ENCODE results near the gene LYZL4. TPM values are rescaled to one million over a fixed set of nuclear protein-coding genes. Genes with fewer than 3 reads are reported as not detected.

The LYZL4 gene
- total and polyA plus RNA-seq, 4 donors, result not detected

DNA sequence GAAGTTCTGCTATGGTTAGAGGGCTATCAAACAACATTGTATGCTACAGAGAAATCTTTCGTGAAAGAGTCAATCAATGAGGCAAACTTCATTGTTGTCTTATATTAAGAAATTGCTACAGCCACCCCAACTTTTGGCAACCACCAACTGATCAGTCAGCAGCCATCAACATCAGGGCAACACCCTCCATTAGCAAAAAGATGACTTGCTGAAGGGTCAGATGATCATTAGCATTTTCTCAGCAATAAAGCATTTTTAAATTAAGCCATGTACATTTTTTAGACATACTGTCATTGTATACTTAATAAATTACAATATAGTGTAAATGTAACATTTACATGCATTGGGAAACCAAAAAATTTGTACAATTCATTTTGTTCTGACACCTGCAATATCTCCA is 53.1 kb downstream of the LYZL4 start:
- H3K9me3 ChIP-seq (ENCODE audit: control insufficient read depth in 4 of 4, low read length in 3 of 4), result no peaks in the 10 kb centered on the region
- TF ChIP-seq NR2F2 (IDR thresholded peaks at IDR 0.05), result no peak
- TF ChIP-seq FOXA1 (IDR thresholded peaks at IDR 0.05), result no peak
- TF ChIP-seq MAX (IDR thresholded peaks at IDR 0.05), result no peak
- TF ChIP-seq HNF4A (conservative IDR thresholded peaks at IDR 0.05), result no peak
- no peak for TF ChIP-seq HNF4G (IDR thresholded peaks at IDR 0.05)
- no peak for TF ChIP-seq GABPA (IDR thresholded peaks at IDR 0.05 in 1 of 2, conservative IDR thresholded peaks at IDR 0.05 in 1 of 2)
- no peak for TF ChIP-seq JUND (IDR thresholded peaks at IDR 0.05)
- TF ChIP-seq ATF3 (IDR thresholded peaks at IDR 0.05), result no peak
- no peak for TF ChIP-seq YY1 (IDR thresholded peaks at IDR 0.05)
- TF ChIP-seq, protein P1, sequence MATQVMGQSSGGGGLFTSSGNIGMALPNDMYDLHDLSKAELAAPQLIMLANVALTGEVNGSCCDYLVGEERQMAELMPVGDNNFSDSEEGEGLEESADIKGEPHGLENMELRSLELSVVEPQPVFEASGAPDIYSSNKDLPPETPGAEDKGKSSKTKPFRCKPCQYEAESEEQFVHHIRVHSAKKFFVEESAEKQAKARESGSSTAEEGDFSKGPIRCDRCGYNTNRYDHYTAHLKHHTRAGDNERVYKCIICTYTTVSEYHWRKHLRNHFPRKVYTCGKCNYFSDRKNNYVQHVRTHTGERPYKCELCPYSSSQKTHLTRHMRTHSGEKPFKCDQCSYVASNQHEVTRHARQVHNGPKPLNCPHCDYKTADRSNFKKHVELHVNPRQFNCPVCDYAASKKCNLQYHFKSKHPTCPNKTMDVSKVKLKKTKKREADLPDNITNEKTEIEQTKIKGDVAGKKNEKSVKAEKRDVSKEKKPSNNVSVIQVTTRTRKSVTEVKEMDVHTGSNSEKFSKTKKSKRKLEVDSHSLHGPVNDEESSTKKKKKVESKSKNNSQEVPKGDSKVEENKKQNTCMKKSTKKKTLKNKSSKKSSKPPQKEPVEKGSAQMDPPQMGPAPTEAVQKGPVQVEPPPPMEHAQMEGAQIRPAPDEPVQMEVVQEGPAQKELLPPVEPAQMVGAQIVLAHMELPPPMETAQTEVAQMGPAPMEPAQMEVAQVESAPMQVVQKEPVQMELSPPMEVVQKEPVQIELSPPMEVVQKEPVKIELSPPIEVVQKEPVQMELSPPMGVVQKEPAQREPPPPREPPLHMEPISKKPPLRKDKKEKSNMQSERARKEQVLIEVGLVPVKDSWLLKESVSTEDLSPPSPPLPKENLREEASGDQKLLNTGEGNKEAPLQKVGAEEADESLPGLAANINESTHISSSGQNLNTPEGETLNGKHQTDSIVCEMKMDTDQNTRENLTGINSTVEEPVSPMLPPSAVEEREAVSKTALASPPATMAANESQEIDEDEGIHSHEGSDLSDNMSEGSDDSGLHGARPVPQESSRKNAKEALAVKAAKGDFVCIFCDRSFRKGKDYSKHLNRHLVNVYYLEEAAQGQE (IDR thresholded peaks at IDR 0.05), result no peak
- no peak for TF ChIP-seq RXRA (IDR thresholded peaks at IDR 0.05)
- no peak for TF ChIP-seq FOXA2 (IDR thresholded peaks at IDR 0.05)
- no peak for TF ChIP-seq RAD21 (IDR thresholded peaks at IDR 0.05)
- no peak for TF ChIP-seq TAF1 (conservative IDR thresholded peaks at IDR 0.05)
- no peak for TF ChIP-seq EGR1 (IDR thresholded peaks at IDR 0.05; ENCODE audit: low read depth in 2 of 2)
- H3K36me3 ChIP-seq (ENCODE audit: control insufficient read depth in 4 of 4, insufficient read depth in 3 of 4, low read depth in 1 of 4, low read length in 3 of 4), result no peaks in the 10 kb centered on the region
- no peak for DNase-seq (ENCODE audit: low spot score)
- no peak overlapping the region for H3K9ac ChIP-seq (ENCODE audit: low read depth in 1 of 2, low read length in 2 of 2)
- no peaks in the 10 kb centered on the region for H3K27me3 ChIP-seq (ENCODE audit: control insufficient read depth in 4 of 4, insufficient read depth in 4 of 4, low read length in 3 of 4)
- H3K27ac ChIP-seq (ENCODE audit: low read depth in 1 of 2, low read length in 2 of 2), result no peak overlapping the region
- no peaks in the 10 kb centered on the region for H3K4me1 ChIP-seq (ENCODE audit: control insufficient read depth in 4 of 4, insufficient read depth in 4 of 4, low read length in 3 of 4)
- no peak overlapping the region for H3K4me3 ChIP-seq (ENCODE audit: low read depth in 1 of 3, low read length in 3 of 3)
- WGBS, result 73% methylated on average over 1 of the region's 1 CpG

DNA sequence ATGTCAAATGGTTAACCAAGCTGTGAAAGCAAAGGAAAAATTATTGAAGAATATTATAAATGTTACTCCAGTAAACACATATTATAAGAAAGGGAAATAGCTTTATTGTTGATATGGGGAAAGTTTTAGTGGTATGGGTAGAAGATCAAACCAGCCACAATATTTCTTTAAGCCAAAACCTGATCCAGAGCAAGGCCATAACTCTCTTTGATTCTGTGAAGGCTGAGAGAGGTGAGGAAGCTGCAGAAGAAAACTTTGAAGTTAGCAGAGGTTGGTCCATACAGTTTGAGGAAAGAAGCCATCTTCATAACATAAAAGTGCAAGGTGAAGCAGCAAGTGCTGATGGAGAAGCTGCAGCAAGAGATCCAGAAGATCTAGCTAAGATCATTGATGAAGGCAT is 54.8 kb downstream of the LYZL4 start:
- no peak overlapping the region for H3K27ac ChIP-seq (ENCODE audit: low read depth in 1 of 2, low read length in 2 of 2)
- H3K36me3 ChIP-seq (ENCODE audit: control insufficient read depth in 4 of 4, insufficient read depth in 3 of 4, low read depth in 1 of 4, low read length in 3 of 4), result no peaks in the 10 kb centered on the region
- peaks cover 0 to 2% (median 0%) of the 10 kb centered on the region in 4 donors for H3K9me3 ChIP-seq (ENCODE audit: control insufficient read depth in 4 of 4, low read length in 3 of 4)
- H3K4me3 ChIP-seq (ENCODE audit: low read depth in 1 of 3, low read length in 3 of 3), result no peak overlapping the region
- no peak for DNase-seq (ENCODE audit: low spot score)
- H3K4me1 ChIP-seq (ENCODE audit: control insufficient read depth in 4 of 4, insufficient read depth in 4 of 4, low read length in 3 of 4), result no peaks in the 10 kb centered on the region
- H3K27me3 ChIP-seq (ENCODE audit: control insufficient read depth in 4 of 4, insufficient read depth in 4 of 4, low read length in 3 of 4), result no peaks in the 10 kb centered on the region
- TF ChIP-seq NR2F2 (IDR thresholded peaks at IDR 0.05) (no peak), HNF4A (conservative IDR thresholded peaks at IDR 0.05) (no peak), GABPA (IDR thresholded peaks at IDR 0.05 in 1 of 2, conservative IDR thresholded peaks at IDR 0.05 in 1 of 2) (no peak), ATF3 (IDR thresholded peaks at IDR 0.05) (no peak), EGR1 (IDR thresholded peaks at IDR 0.05; ENCODE audit: low read depth in 2 of 2) (no peak), SP1 (IDR thresholded peaks at IDR 0.05) (no peak), MAX (IDR thresholded peaks at IDR 0.05) (no peak), YY1 (IDR thresholded peaks at IDR 0.05) (no peak)
- TF ChIP-seq, protein P1 (IDR thresholded peaks at IDR 0.05), result no peak
- no peak overlapping the region for H3K9ac ChIP-seq (ENCODE audit: low read depth in 1 of 2, low read length in 2 of 2)

Data from liver (tissue), 9 donors.